HL-60/S4 (cell line): ENCODE measurements around the gene TCEAL8.

ENCODE experiments used
- in situ Hi-C: fragments of 300-500 bp; cut with MboI; formaldehyde crosslinking; loops from 2 replicates; pipeline ENCODE4 v1.14.3; 2022; ENCODE audit warnings: low sequenced_read_pairs

The TCEAL8 gene

DNA sequence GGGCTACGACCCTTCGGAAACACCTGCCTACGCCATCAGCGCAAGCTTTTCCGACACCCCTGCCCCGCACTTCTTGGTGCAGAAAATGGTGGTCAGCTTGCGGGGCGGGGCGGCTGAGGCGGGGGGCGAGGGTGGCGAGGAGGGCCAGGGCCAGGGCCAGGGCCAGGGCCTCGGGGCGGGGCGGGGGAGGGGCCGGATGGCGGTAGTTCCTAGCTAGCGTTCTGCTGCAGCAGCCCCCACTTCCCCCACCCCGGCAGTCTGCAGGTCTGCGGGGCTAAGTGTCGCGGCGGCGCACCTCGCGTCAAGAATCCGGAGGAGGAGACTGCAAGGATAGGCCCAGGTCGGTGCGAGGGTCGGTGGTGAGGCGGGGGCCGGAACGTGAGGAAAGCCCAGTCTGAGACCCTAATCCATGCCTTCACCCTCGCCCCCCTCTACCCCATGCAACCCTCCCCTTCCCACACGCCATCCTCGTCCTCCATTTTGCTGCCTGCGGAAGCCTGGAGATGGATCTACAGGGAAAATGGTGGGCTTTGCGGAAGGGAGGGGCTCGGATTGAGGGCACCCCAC, 39.4 kb downstream of the TCEAL8 start:
- in situ Hi-C loops, result loop anchor here (25.0 kb wide), 1 partner anchor 247 kb away; no protein-coding TSS in a partner anchor

DNA sequence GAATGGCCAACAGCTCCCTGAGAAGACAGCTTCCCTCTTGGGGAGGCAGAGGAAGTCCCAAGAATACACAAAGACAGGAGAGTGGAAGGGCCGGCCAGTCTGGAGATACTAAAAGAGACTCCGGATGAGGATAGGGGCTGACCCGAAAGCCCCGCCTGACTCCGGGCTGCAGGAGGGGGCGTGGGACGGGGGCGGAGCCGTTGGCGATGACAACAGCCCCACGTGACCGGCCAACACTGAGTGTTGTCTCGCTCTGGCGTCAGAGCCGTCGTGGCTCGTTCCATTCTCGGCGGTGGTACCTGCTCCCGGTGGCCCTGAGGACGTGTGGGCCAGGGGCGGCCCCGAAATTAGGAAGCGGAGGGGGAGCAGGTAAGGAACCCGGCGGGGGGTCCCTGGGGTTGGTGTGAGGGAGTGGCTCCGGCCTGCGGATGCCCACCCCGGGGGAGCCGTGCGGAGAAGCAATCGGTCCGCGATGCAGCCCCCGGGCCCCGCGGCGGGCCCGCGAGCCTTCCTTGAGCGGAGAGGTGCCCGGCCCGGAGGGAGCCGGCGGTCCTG, 40.0 kb downstream of the TCEAL8 start, which contains the start of gene BEX4:
Gene BEX4 (plus strand): TSS at position 239 of the 555 bp plus-strand sequence. CDS start 1,046 bp downstream, outside the sequence.
- in situ Hi-C loops, result loop anchor here (25.0 kb wide), 1 partner anchor 247 kb away; no protein-coding TSS in a partner anchor

DNA sequence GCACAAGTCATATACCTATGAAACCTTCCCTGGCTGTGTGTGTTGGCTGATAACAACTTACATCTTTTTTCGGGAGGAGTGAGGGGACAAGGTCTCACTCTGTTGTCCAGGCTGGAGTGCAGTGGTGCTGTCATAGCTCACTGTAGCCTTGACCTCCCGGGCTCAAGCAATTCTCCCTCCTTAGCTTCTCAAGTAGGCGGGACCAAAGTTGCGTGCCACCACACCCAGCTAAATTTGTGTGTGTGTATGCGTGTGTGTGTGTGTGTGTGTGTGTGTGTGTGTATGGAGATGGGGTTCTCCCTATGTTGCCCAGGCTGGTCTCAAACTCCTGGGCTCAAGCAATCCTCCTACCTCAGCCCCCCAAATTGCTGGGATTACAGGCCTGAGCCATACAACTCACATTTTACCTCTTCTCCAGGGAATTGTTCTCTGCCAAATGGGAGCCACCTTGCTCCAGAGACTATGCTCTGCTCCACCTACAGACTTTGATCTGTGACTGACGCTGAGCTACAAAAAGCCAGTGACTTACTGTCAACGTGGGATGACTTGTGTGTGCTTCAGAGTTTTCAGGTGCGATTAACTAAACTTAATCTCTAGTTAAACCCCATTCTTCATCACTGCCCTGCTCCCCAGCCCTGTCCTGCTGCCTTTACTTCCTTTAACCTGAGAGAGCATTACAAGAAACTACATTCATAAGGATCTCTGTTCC, 42.1 kb downstream of the TCEAL8 start:
- in situ Hi-C loops, result loop anchor here (25.0 kb wide), 1 partner anchor 249 kb away; no protein-coding TSS in a partner anchor

DNA sequence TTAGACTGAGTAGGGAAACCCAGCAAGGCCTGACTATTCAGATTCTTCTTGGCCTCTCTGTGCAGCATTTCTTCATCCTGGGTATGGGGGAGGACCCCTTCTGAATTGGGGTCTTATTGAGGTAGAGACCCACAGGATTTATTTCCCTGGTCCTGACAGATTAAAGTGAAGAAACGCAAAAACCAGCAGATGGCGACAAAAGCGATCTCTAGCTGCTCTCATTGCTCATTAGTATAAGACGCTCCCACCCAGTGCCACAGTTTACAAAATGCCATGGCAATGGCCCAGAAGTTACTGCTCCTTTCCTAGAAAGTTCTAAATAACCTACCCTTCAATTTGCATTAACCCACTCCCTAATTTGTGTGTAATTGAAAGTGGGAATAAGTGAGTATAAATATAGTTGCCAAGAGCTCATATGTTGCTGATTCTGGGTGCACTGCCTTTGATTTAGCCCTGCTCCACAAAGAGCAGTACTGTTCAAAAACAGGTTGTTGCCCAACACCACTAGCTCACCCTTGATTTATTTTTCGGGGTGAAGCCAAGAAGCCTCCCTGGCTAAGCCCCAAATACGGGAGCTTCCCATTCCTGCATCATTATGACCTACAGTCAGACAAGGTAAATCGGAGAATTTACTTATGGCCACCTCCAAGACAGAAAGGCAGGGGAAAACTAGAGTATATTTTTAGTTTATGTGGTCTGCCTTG, 43.8 kb downstream of the TCEAL8 start:
- in situ Hi-C loops, result loop anchor here (25.0 kb wide), 1 partner anchor 251 kb away; no protein-coding TSS in a partner anchor

DNA sequence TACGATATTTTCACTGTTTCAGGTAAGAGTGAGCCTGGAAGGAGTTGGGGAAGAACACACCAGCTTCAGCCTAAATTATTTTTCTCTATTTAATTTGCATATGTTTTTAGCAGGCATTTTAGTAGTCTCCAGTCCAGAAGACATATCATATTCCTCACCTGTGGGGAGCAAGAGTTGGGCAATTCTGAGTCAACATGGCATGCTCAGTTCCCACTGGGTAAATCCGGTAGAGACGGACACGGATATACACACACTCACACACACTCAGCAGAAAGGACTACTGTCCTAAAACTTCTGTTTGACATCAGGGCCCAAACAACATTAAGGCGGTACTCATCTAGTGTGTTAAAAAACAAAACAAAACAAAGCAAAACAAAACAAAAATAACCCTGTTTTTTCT, 44.9 kb downstream of the TCEAL8 start:
- in situ Hi-C loops, result loop anchor here (25.0 kb wide), 1 partner anchor 252 kb away; no protein-coding TSS in a partner anchor
